Measurements from ENCODE around the gene STAG1. TPM values are rescaled to one million over a fixed set of nuclear protein-coding genes. Genes with fewer than 3 reads are reported as not detected.
"Not testable (repeated sequence)": the region's sequence is repeated elsewhere in the genome, so short reads cannot be mapped to it uniquely, and the experiment has no call there.

Gene STAG1
- polyA plus RNA-seq, 3 donors, result 7.2 to 10.0 (median 7.5) TPM

GRCh38 chr3:136772709-136773108, 20.5 kb upstream of the STAG1 start:
- TF ChIP-seq CTCF (IDR thresholded peaks at IDR 0.05), result no peak
- Mint-ChIP-seq H3K9me3 (peaks cover 0 to 2% (median 0%) of the 10 kb centered on the region in 7 donors), H3K4me1 (no peaks in the 10 kb centered on the region), H3K27me3 (ENCODE audit: low read depth in 3 of 3) (peaks cover 0 to 2% (median 0%) of the 10 kb centered on the region in 3 donors), H3K36me3 (no peaks in the 10 kb centered on the region), H3K4me3 (no peak overlapping the region), H3K27ac (no peak overlapping the region)
- H3K9ac ChIP-seq (ENCODE audit: insufficient read depth, low read length, poor library complexity, severe bottlenecking), result no peak overlapping the region
- no peak overlapping the region for H3K4me3 ChIP-seq (replicated peaks in 1 of 3; ENCODE audit: low read depth in 2 of 3, low read length in 3 of 3)
- intact Hi-C loops (cut with micrococcal nuclease), result no loop called here
- no peak overlapping the region for H3K27ac ChIP-seq (ENCODE audit: low read depth in 1 of 2, low read length in 2 of 2)
- H3K36me3 ChIP-seq (replicated peaks in 1 of 2; ENCODE audit: control insufficient read depth in 1 of 2, insufficient read depth in 2 of 2, low read length in 2 of 2), result no peaks in the 10 kb centered on the region
- no peak overlapping the region for H3K4me2 ChIP-seq (replicated peaks; ENCODE audit: extremely low read depth, low read length, poor library complexity, severe bottlenecking)
- no peak overlapping the region for H2AFZ ChIP-seq (ENCODE audit: insufficient read depth, low read depth, low read length, poor library complexity, severe bottlenecking)
- no peak for DNase-seq
- H3K9me3 ChIP-seq (replicated peaks in 1 of 2; ENCODE audit: control insufficient read depth in 1 of 2, insufficient read depth in 1 of 2, low read length in 2 of 2), result no peaks in the 10 kb centered on the region
- H3K27me3 ChIP-seq (ENCODE audit: control insufficient read depth in 2 of 2, insufficient read depth in 2 of 2, low read length in 2 of 2), result no peaks in the 10 kb centered on the region
- H3K4me1 ChIP-seq (ENCODE audit: control insufficient read depth in 1 of 2, insufficient read depth in 2 of 2, low read length in 2 of 2), result no peaks in the 10 kb centered on the region
- no peaks in the 10 kb centered on the region for H3K79me2 ChIP-seq (ENCODE audit: insufficient read depth, low read length)
- 88% methylated on average over 1 of the region's 1 CpG for WGBS (ENCODE audit: insufficient coverage)
- no peaks in the 10 kb centered on the region for H4K20me1 ChIP-seq (ENCODE audit: insufficient read depth, low read length)

GRCh38 chr3:136758160-136759102, 6.3 kb upstream of the STAG1 start:
- intact Hi-C loops (cut with micrococcal nuclease), result loop anchor here (10.0 kb wide), 3 partner anchors 106 to 684 kb away; partner anchors contain the start of gene NCK1 (in 1 of the 2)
- peak overlapping the region; percentile 60 for H2AFZ ChIP-seq (ENCODE audit: insufficient read depth, low read depth, low read length, poor library complexity, severe bottlenecking)

More at GRCh38 chr3:136758160-136759102, 6.3 kb upstream of the STAG1 start:
- Histone ChIP-seq H3K9me3 (replicated peaks in 1 of 2; ENCODE audit: control insufficient read depth in 1 of 2, insufficient read depth in 1 of 2, low read length in 2 of 2) (peaks cover 16 to 20% of the 10 kb centered on the region in 2 donors), H3K27ac (ENCODE audit: low read depth in 1 of 2, low read length in 2 of 2) (peak overlapping the region; percentile 61 to 85), H3K4me2 (replicated peaks; ENCODE audit: extremely low read depth, low read length, poor library complexity, severe bottlenecking) (peak overlapping the region; percentile 75), H3K4me1 (ENCODE audit: control insufficient read depth in 1 of 2, insufficient read depth in 2 of 2, low read length in 2 of 2) (peaks cover 23 to 24% of the 10 kb centered on the region in 2 donors), H3K4me3 (replicated peaks in 1 of 3; ENCODE audit: low read depth in 2 of 3, low read length in 3 of 3) (peak overlapping the region; percentile 33 to 68 (median 65)), H3K9ac (ENCODE audit: insufficient read depth, low read length, poor library complexity, severe bottlenecking) (peak overlapping the region; percentile 43)
- DNase-seq, result peak; percentile 62 to 80 (median 73)
- Mint-ChIP-seq H3K4me3 (peak overlapping the region; percentile 61 to 87), H3K27ac (peak overlapping the region; percentile 86 to 97 (median 94)), H3K4me1 (peaks cover 17% of the 10 kb centered on the region), H3K9me3 (peaks cover 16 to 29% (median 21%) of the 10 kb centered on the region in 7 donors)
- H3K79me2 ChIP-seq (ENCODE audit: insufficient read depth, low read length); H3K36me3 Mint-ChIP-seq; H3K27me3 Mint-ChIP-seq (ENCODE audit: low read depth in 3 of 3); H3K36me3 ChIP-seq (replicated peaks in 1 of 2; ENCODE audit: control insufficient read depth in 1 of 2, insufficient read depth in 2 of 2, low read length in 2 of 2); H3K27me3 ChIP-seq (ENCODE audit: control insufficient read depth in 2 of 2, insufficient read depth in 2 of 2, low read length in 2 of 2); H4K20me1 ChIP-seq (ENCODE audit: insufficient read depth, low read length): not testable (repeated sequence)
- peak; percentile 53 for TF ChIP-seq CTCF (IDR thresholded peaks at IDR 0.05)
- 30% methylated on average over 11 of the region's 20 CpGs for WGBS (ENCODE audit: insufficient coverage)

Measured in CD14-positive monocyte (primary cell).